ENCODE data around the gene STMP1. TPM values are rescaled to one million over a fixed set of nuclear protein-coding genes. Genes with fewer than 3 reads are reported as not detected.

The STMP1 gene
- total RNA-seq, 1 donor from 2014 or later = 29.7 TPM

- H3K27me3 ChIP-seq (ENCODE audit: insufficient read depth, low read length) = no peaks in the 10 kb centered on the region
- H3K27ac ChIP-seq (ENCODE audit: low read depth, low read length) = no peak overlapping the region
- no peaks in the 10 kb centered on the region for H3K79me2 ChIP-seq (ENCODE audit: insufficient read depth, low read length)
- H3K36me3 ChIP-seq (ENCODE audit: insufficient read depth, low read length) = no peaks in the 10 kb centered on the region
- Mint-ChIP-seq H3K4me1 (ENCODE audit: low read depth, unreplicated experiment) (peaks cover 34% of the 10 kb centered on the region), H3K27me3 (ENCODE audit: low read depth, unreplicated experiment) (no peaks in the 10 kb centered on the region), H3K4me3 (ENCODE audit: unreplicated experiment) (no peak overlapping the region), H3K27ac (ENCODE audit: unreplicated experiment) (no peak overlapping the region), H3K9me3 (ENCODE audit: unreplicated experiment) (no peaks in the 10 kb centered on the region), H3K36me3 (ENCODE audit: low read depth, unreplicated experiment) (peaks cover 16% of the 10 kb centered on the region)
- H4K20me1 ChIP-seq (ENCODE audit: insufficient read depth, low read length) = no peaks in the 10 kb centered on the region
- H3K4me2 ChIP-seq (ENCODE audit: low read length) = no peak overlapping the region
- TF ChIP-seq, protein P1, sequence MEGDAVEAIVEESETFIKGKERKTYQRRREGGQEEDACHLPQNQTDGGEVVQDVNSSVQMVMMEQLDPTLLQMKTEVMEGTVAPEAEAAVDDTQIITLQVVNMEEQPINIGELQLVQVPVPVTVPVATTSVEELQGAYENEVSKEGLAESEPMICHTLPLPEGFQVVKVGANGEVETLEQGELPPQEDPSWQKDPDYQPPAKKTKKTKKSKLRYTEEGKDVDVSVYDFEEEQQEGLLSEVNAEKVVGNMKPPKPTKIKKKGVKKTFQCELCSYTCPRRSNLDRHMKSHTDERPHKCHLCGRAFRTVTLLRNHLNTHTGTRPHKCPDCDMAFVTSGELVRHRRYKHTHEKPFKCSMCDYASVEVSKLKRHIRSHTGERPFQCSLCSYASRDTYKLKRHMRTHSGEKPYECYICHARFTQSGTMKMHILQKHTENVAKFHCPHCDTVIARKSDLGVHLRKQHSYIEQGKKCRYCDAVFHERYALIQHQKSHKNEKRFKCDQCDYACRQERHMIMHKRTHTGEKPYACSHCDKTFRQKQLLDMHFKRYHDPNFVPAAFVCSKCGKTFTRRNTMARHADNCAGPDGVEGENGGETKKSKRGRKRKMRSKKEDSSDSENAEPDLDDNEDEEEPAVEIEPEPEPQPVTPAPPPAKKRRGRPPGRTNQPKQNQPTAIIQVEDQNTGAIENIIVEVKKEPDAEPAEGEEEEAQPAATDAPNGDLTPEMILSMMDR (IDR thresholded peaks at IDR 0.05; ENCODE audit: insufficient read depth, low read depth, low read length) = no peak
- TF ChIP-seq EZH2 (IDR thresholded peaks at IDR 0.05; ENCODE audit: insufficient read depth, low read length) = no peak
- H3K4me3 ChIP-seq (ENCODE audit: insufficient read depth, low read depth, low read length) = no peak overlapping the region
- H3K9me3 ChIP-seq (ENCODE audit: insufficient read depth, low read depth, low read length) = no peaks in the 10 kb centered on the region
- FAIRE-seq (no peak), DNase-seq (ENCODE audit: low read depth) (no peak)
- H3K9ac ChIP-seq (ENCODE audit: low read length) = no peak overlapping the region
- peaks cover 13% of the 10 kb centered on the region for H3K4me1 ChIP-seq (ENCODE audit: insufficient read depth, low read length)
- H2AFZ ChIP-seq (ENCODE audit: low read depth, low read length) = no peak overlapping the region
Measured at GRCh38 chr7:135693558-135693957, 31.2 kb downstream of the STMP1 start.

DNA sequence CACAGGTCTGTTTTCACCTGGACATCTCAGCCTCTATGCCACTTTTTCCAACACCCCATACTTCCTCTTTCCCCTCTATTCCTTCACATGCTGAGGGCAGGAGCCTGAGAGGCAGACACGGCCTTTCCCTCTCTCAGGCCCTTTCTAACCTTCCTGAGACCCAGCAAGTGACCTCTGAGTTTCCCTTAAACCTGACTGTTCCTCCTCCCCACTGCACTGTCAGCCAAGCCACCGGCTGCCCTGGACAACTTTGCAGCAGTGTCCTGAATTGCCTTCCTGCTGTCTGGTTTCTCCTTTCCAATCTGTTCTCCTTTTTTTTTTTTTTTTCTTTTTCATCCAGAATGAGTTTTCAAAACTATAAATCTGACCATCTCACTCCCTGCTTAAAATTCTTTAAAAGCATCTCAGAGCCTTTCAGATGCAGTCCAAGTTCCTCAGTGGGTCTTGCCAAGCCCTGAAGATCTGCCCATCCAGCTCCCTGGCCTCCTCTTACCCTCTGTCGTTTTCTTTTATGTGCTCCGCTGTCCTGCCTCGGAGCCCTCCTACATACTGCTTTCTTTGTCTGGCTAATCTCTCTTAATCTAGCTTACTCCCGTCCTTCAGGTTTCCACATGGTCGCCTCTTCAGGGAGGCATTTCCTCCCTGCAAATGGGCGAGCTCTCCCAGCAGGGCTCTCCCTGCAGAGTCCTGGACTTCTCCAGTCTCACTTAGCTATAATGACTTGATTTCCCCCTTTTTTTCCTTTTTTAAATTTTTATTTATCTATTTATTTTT is 35.1 kb downstream of the STMP1 start:
- Histone ChIP-seq H3K36me3 (ENCODE audit: insufficient read depth, low read length) (no peaks in the 10 kb centered on the region), H2AFZ (ENCODE audit: low read depth, low read length) (no peak overlapping the region), H3K27me3 (ENCODE audit: insufficient read depth, low read length) (no peaks in the 10 kb centered on the region), H3K27ac (ENCODE audit: low read depth, low read length) (no peak overlapping the region), H4K20me1 (ENCODE audit: insufficient read depth, low read length) (no peaks in the 10 kb centered on the region), H3K79me2 (ENCODE audit: insufficient read depth, low read length) (no peaks in the 10 kb centered on the region), H3K4me3 (ENCODE audit: insufficient read depth, low read depth, low read length) (no peak overlapping the region), H3K4me1 (ENCODE audit: insufficient read depth, low read length) (no peaks in the 10 kb centered on the region), H3K4me2 (ENCODE audit: low read length) (no peak overlapping the region), H3K9ac (ENCODE audit: low read length) (no peak overlapping the region), H3K9me3 (ENCODE audit: insufficient read depth, low read depth, low read length) (no peaks in the 10 kb centered on the region)
- peaks cover 12% of the 10 kb centered on the region for H3K36me3 Mint-ChIP-seq (ENCODE audit: low read depth, unreplicated experiment)
- H3K4me3 Mint-ChIP-seq (ENCODE audit: unreplicated experiment) = no peak overlapping the region
- H3K27me3 Mint-ChIP-seq (ENCODE audit: low read depth, unreplicated experiment) = no peaks in the 10 kb centered on the region
- peaks cover 2% of the 10 kb centered on the region for H3K9me3 Mint-ChIP-seq (ENCODE audit: unreplicated experiment)
- DNase-seq (ENCODE audit: low read depth) (no peak), FAIRE-seq (no peak)
- H3K27ac Mint-ChIP-seq (ENCODE audit: unreplicated experiment) = no peak overlapping the region
- H3K4me1 Mint-ChIP-seq (ENCODE audit: low read depth, unreplicated experiment) = peaks cover 14% of the 10 kb centered on the region
- TF ChIP-seq, protein P1 (IDR thresholded peaks at IDR 0.05; ENCODE audit: insufficient read depth, low read depth, low read length) = no peak
- no peak for TF ChIP-seq EZH2 (IDR thresholded peaks at IDR 0.05; ENCODE audit: insufficient read depth, low read length)

- no peak overlapping the region for H3K4me2 ChIP-seq (ENCODE audit: low read length)
- no peak overlapping the region for H3K27ac ChIP-seq (ENCODE audit: low read depth, low read length)
- Mint-ChIP-seq H3K4me1 (ENCODE audit: low read depth, unreplicated experiment) (peaks cover 1% of the 10 kb centered on the region), H3K4me3 (ENCODE audit: unreplicated experiment) (no peak overlapping the region), H3K36me3 (ENCODE audit: low read depth, unreplicated experiment) (peaks cover 8% of the 10 kb centered on the region), H3K27me3 (ENCODE audit: low read depth, unreplicated experiment) (no peaks in the 10 kb centered on the region), H3K27ac (ENCODE audit: unreplicated experiment) (no peak overlapping the region), H3K9me3 (ENCODE audit: unreplicated experiment) (peaks cover 2% of the 10 kb centered on the region)
- TF ChIP-seq EZH2 (IDR thresholded peaks at IDR 0.05; ENCODE audit: insufficient read depth, low read length) = no peak
- TF ChIP-seq, protein P1 (IDR thresholded peaks at IDR 0.05; ENCODE audit: insufficient read depth, low read depth, low read length) = no peak
- FAIRE-seq (no peak), DNase-seq (ENCODE audit: low read depth) (no peak)
- no peak overlapping the region for H3K9ac ChIP-seq (ENCODE audit: low read length)
- no peak overlapping the region for H2AFZ ChIP-seq (ENCODE audit: low read depth, low read length)
- no peaks in the 10 kb centered on the region for H3K36me3 ChIP-seq (ENCODE audit: insufficient read depth, low read length)
- H3K9me3 ChIP-seq (ENCODE audit: insufficient read depth, low read depth, low read length) = no peaks in the 10 kb centered on the region
- H3K27me3 ChIP-seq (ENCODE audit: insufficient read depth, low read length) = no peaks in the 10 kb centered on the region
- no peak overlapping the region for H3K4me3 ChIP-seq (ENCODE audit: insufficient read depth, low read depth, low read length)
- no peaks in the 10 kb centered on the region for H3K79me2 ChIP-seq (ENCODE audit: insufficient read depth, low read length)
- H3K4me1 ChIP-seq (ENCODE audit: insufficient read depth, low read length) = no peaks in the 10 kb centered on the region
- H4K20me1 ChIP-seq (ENCODE audit: insufficient read depth, low read length) = no peaks in the 10 kb centered on the region
Measured at GRCh38 chr7:135704074-135704473, 41.8 kb downstream of the STMP1 start.

Measured in astrocyte (in vitro differentiated cells and primary cell).